Smooth muscle cell (in vitro differentiated cells): ENCODE data around the gene TAS2R5. TPM values are rescaled to one million over a fixed set of nuclear protein-coding genes. Genes with fewer than 3 reads are reported as not detected.
"Not testable (repeated sequence)": the region's sequence is repeated elsewhere in the genome, so short reads cannot be mapped to it uniquely, and the experiment has no call there.

Experiments
- DNase-seq: peaks from one replicate; lab custom pipeline; 2025; ENCODE audit not compliant: unreplicated experiment; lab: John Stamatoyannopoulos, UW
- H2AFZ ChIP-seq: fragments of 200-600 bp; sonication (generic); 2 replicates; pipeline ENCODE4 v1.6.0; 2016; ENCODE audit warnings: antibody characterized with exemption, low read depth, mild to moderate bottlenecking
- H3F3A ChIP-seq: fragments of 200-600 bp; sonication (generic); 2 replicates; pipeline ENCODE4 v1.6.0; 2017; ENCODE audit warnings: antibody characterized with exemption, low read depth
- H3K27ac ChIP-seq: fragments of 200-600 bp; sonication (generic); 2 replicates; pipeline ENCODE4 v1.5.1; 2016; ENCODE audit warnings: low read depth, mild to moderate bottlenecking
- H3K27me3 ChIP-seq: fragments of 200-600 bp; sonication (generic); 2 replicates; pipeline ENCODE4 v1.6.1; 2016; ENCODE audit warnings: low read depth, mild to moderate bottlenecking
- H3K36me3 ChIP-seq: fragments of 200-600 bp; sonication (generic); 2 replicates; pipeline ENCODE4 v1.5.1; 2016; ENCODE audit warnings: low read depth
- H3K4me1 ChIP-seq: fragments of 200-600 bp; sonication (generic); 2 replicates; pipeline ENCODE4 v1.5.1; 2016; ENCODE audit warnings: low read depth
- H3K4me2 ChIP-seq: fragments of 200-600 bp; sonication (generic); 2 replicates; pipeline ENCODE4 v1.6.0; 2016; ENCODE audit warnings: mild to moderate bottlenecking
- H3K4me3 ChIP-seq: fragments of 200-600 bp; sonication (generic); 2 replicates; pipeline ENCODE4 v1.5.1; 2016; ENCODE audit warnings: mild to moderate bottlenecking
- H3K79me2 ChIP-seq: fragments of 200-600 bp; sonication (generic); 2 replicates; pipeline ENCODE4 v1.6.0; 2016; ENCODE audit warnings: low read depth, mild to moderate bottlenecking
- H3K9ac ChIP-seq: fragments of 200-600 bp; sonication (generic); 2 replicates; pipeline ENCODE4 v1.6.0; 2016; ENCODE audit warnings: low read depth
- H3K9me3 ChIP-seq: fragments of 200-600 bp; sonication (generic); replicated peaks from 2 replicates; pipeline ENCODE4 v1.5.1; 2016; ENCODE audit warnings: low read depth
- H4K20me1 ChIP-seq: fragments of 200-600 bp; sonication (generic); 2 replicates; pipeline ENCODE4 v1.6.0; 2016; ENCODE audit warnings: low read depth
- WGBS: methylation state at CpG from one replicate; pipeline ENCODE4 v1.1.7; 2016; ENCODE audit warnings: low lambda C conversion rate; 5-methylcytosine and 5-hydroxymethylcytosine counted together
- polyA plus RNA-seq: library from polyadenylated mRNA; unstranded; fragments of >200 nt; fragmentation: Nextera tagmentation; extraction: Ambion mirVana; gene quantifications from 2 replicates; pipeline ENCODE4 v1.2.1, GENCODE V29; 2016
- total RNA-seq: library from RNA; depleted of rRNA; stranded (reverse); fragments of >200 nt; gene quantifications from 2 replicates; pipeline ENCODE4 v1.2.3, GENCODE V29; 2014
- TF ChIP-seq, protein P1 (sequence below): fragments of 200-600 bp; sonication (generic); IDR thresholded peaks from 2 replicates; pipeline ENCODE4 v1.5.1; 2017; ENCODE audit warnings: borderline replicate concordance, mild to moderate bottlenecking, antibody characterized with exemption; ENCODE audit not compliant: insufficient read depth, poor library complexity, severe bottlenecking

Gene TAS2R5
- total and polyA plus RNA-seq, 2 experiments from 2014 or later = 0.36 TPM; not detected in 1

DNA sequence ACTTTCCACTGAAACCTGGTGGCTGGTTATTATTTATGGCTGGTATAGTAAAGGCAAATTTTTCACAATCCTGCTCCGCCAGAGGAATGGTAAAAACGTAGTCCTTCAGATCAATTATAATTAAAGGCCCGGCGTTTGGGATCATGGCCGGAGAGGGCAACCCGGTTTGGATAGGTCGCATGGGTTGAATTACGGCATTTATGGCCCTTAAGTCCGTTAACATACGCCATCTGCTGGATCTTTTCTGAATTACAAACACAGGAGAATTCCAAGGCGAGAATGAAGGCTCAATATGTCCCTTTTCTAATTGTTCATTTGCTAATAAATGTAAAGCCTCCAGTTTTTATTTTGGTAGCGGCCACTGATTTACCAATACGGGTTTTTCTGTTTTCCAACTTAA is 37.4 kb upstream of the TAS2R5 start:
- Histone ChIP-seq H3K9me3 (peaks cover 13% of the 10 kb centered on the region), H3K4me2 (no peak overlapping the region), H3F3A (no peaks in the 10 kb centered on the region), H3K79me2 (peaks cover 3% of the 10 kb centered on the region), H4K20me1 (no peaks in the 10 kb centered on the region), H3K9ac (no peak overlapping the region), H3K27me3 (no peaks in the 10 kb centered on the region), H3K4me3 (no peak overlapping the region), H3K4me1 (no peaks in the 10 kb centered on the region), H3K36me3 (peaks cover 53% of the 10 kb centered on the region), H2AFZ (no peak overlapping the region), H3K27ac (no peak overlapping the region)
- DNase-seq = no peak
- TF ChIP-seq, protein P1, sequence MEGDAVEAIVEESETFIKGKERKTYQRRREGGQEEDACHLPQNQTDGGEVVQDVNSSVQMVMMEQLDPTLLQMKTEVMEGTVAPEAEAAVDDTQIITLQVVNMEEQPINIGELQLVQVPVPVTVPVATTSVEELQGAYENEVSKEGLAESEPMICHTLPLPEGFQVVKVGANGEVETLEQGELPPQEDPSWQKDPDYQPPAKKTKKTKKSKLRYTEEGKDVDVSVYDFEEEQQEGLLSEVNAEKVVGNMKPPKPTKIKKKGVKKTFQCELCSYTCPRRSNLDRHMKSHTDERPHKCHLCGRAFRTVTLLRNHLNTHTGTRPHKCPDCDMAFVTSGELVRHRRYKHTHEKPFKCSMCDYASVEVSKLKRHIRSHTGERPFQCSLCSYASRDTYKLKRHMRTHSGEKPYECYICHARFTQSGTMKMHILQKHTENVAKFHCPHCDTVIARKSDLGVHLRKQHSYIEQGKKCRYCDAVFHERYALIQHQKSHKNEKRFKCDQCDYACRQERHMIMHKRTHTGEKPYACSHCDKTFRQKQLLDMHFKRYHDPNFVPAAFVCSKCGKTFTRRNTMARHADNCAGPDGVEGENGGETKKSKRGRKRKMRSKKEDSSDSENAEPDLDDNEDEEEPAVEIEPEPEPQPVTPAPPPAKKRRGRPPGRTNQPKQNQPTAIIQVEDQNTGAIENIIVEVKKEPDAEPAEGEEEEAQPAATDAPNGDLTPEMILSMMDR = peak; percentile 34
- 98% methylated on average over 13 of the region's 13 CpGs for WGBS

- no peak for DNase-seq
- Histone ChIP-seq H3K4me2 (no peak overlapping the region), H3K9ac (no peak overlapping the region), H3K4me3 (no peak overlapping the region), H4K20me1 (no peaks in the 10 kb centered on the region), H3K4me1 (no peaks in the 10 kb centered on the region), H3K79me2 (no peaks in the 10 kb centered on the region), H3K27ac (no peak overlapping the region), H3K27me3 (no peaks in the 10 kb centered on the region), H3K9me3 (peaks cover 13% of the 10 kb centered on the region), H2AFZ (no peak overlapping the region), H3F3A (no peaks in the 10 kb centered on the region), H3K36me3 (peaks cover 36% of the 10 kb centered on the region)
- TF ChIP-seq, protein P1 = peak; percentile 41
- WGBS = 88% methylated on average over 6 of the region's 6 CpGs
Measured at GRCh38 chr7:141754939-141755338, 35.1 kb upstream of the TAS2R5 start.

DNA sequence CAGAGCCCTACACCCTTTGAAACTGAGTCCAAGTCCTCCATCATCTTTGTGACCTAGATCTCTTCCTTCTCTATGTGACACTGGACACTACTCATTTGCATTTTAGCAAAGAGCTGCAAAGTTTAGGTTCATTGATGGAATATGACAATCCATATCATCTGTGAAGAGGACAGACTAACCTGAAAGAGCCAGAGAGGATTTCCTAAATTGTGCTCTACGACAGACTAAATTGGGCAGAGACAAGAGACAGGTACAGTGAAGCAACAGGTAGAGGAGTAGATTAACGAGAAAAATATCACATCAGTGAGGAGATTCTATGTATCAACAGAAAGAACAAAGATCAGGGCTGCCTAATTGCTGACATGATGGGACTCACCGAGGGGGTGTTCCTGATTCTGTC is 26.2 kb upstream of the TAS2R5 start, which contains the start of gene TAS2R3:
TAS2R3 (plus strand) TSS at position 301 of the 400 bp plus-strand sequence; CDS start at position 363, 62 bp downstream.
- Histone ChIP-seq H2AFZ (no peak within 1 kb of the TSS), H3K4me1 (no peaks in the 10 kb centered on the region), H3K79me2 (no peaks in the 10 kb centered on the region), H3K27ac (no peak within 1 kb of the TSS), H3K4me3 (no peak within 1 kb of the TSS), H3K9me3 (no peaks in the 10 kb centered on the region), H3K9ac (no peak within 1 kb of the TSS), H3K36me3 (no peaks in the 10 kb centered on the region), H3K27me3 (no peaks in the 10 kb centered on the region), H4K20me1 (no peaks in the 10 kb centered on the region), H3F3A (no peaks in the 10 kb centered on the region), H3K4me2 (no peak within 1 kb of the TSS)
- 96% methylated on average over 3 of the region's 3 CpGs for WGBS
- no peak for DNase-seq
- TF ChIP-seq, protein P1 = no peak

GRCh38 chr7:141770083-141770583 is 19.9 kb upstream of the TAS2R5 start:
- H3K4me2 ChIP-seq, H3K9ac ChIP-seq, H3F3A ChIP-seq, H3K4me1 ChIP-seq, H3K27me3 ChIP-seq, H2AFZ ChIP-seq, H3K79me2 ChIP-seq, DNase-seq, H3K36me3 ChIP-seq, H4K20me1 ChIP-seq, H3K27ac ChIP-seq, H3K9me3 ChIP-seq, H3K4me3 ChIP-seq: not testable (repeated sequence)
- WGBS = 97% methylated on average over 3 of the region's 3 CpGs
